ENCODE data around the gene TMEM187.

GRCh38 chrX:153931151-153931550 lies 41.4 kb upstream of the TMEM187 start:
- TF ChIP-seq, protein P1, sequence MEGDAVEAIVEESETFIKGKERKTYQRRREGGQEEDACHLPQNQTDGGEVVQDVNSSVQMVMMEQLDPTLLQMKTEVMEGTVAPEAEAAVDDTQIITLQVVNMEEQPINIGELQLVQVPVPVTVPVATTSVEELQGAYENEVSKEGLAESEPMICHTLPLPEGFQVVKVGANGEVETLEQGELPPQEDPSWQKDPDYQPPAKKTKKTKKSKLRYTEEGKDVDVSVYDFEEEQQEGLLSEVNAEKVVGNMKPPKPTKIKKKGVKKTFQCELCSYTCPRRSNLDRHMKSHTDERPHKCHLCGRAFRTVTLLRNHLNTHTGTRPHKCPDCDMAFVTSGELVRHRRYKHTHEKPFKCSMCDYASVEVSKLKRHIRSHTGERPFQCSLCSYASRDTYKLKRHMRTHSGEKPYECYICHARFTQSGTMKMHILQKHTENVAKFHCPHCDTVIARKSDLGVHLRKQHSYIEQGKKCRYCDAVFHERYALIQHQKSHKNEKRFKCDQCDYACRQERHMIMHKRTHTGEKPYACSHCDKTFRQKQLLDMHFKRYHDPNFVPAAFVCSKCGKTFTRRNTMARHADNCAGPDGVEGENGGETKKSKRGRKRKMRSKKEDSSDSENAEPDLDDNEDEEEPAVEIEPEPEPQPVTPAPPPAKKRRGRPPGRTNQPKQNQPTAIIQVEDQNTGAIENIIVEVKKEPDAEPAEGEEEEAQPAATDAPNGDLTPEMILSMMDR (IDR thresholded peaks at IDR 0.05; ENCODE audit: poor library complexity), result no peak
- TF ChIP-seq EZH2 (IDR thresholded peaks at IDR 0.05; ENCODE audit: borderline replicate concordance), result no peak
- no peak for TF ChIP-seq EZH2phosphoT487 (IDR thresholded peaks at IDR 0.05; ENCODE audit: low read depth, severe bottlenecking, unreplicated experiment)
